ENCODE data around the gene ETV3L. TPM values are rescaled to one million over a fixed set of nuclear protein-coding genes. Genes with fewer than 3 reads are reported as not detected.

The ETV3L gene
- polyA plus RNA-seq, 4 donors = not detected

GRCh38 chr1:157119448-157119847 lies 19.8 kb upstream of the ETV3L start:
- no peaks in the 10 kb centered on the region for H3K4me1 ChIP-seq (ENCODE audit: control insufficient read depth in 3 of 3, insufficient read depth in 2 of 3, low read depth in 1 of 3, low read length in 2 of 3)
- no peaks in the 10 kb centered on the region for H3K27me3 ChIP-seq (ENCODE audit: control insufficient read depth in 3 of 3, insufficient read depth in 3 of 3, low read length in 3 of 3)
- H3K36me3 ChIP-seq (ENCODE audit: control insufficient read depth in 3 of 3, insufficient read depth in 2 of 3, low read depth in 1 of 3, low read length in 3 of 3) = peaks cover 3 to 19% (median 5%) of the 10 kb centered on the region in 3 donors
- no peaks in the 10 kb centered on the region for H3K9me3 ChIP-seq (ENCODE audit: control insufficient read depth in 2 of 2, insufficient read depth in 1 of 2, low read depth in 1 of 2, low read length in 1 of 2)
- DNase-seq (no peak), FAIRE-seq (no peak)
- H3K27ac ChIP-seq (ENCODE audit: low read depth in 1 of 3, low read length in 2 of 3) = no peak overlapping the region
- 87 to 91% (median 90%) methylated on average over 2 of the region's 2 CpGs for WGBS, 3 donors
- no peak overlapping the region for H3K4me3 ChIP-seq (ENCODE audit: low read depth in 1 of 3, low read length in 3 of 3)

DNA sequence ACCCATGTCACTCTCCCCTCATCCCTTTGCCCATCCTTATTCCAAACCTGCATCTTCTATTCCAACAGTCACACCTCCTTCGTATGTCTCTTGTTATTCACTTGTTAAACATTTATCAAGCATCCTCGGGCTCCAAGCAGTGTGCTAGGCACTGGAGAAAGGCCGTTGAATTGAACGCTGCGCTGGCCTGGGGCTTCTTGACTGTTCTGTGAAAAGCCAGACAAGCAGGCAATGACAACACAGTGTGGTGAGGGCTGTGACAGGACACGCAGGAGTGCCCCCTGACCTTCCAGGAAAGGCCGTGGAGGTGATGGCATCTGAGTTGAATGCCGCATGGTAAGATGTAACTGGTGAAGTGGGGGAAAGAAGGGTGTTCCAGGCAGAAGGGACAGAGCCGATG lies 19.4 kb upstream of the ETV3L start:
- Histone ChIP-seq H3K4me3 (ENCODE audit: low read depth in 1 of 3, low read length in 3 of 3) (no peak overlapping the region), H3K27ac (ENCODE audit: low read depth in 1 of 3, low read length in 2 of 3) (no peak overlapping the region), H3K9me3 (ENCODE audit: control insufficient read depth in 2 of 2, insufficient read depth in 1 of 2, low read depth in 1 of 2, low read length in 1 of 2) (no peaks in the 10 kb centered on the region), H3K27me3 (ENCODE audit: control insufficient read depth in 3 of 3, insufficient read depth in 3 of 3, low read length in 3 of 3) (no peaks in the 10 kb centered on the region), H3K4me1 (ENCODE audit: control insufficient read depth in 3 of 3, insufficient read depth in 2 of 3, low read depth in 1 of 3, low read length in 2 of 3) (no peaks in the 10 kb centered on the region), H3K36me3 (ENCODE audit: control insufficient read depth in 3 of 3, insufficient read depth in 2 of 3, low read depth in 1 of 3, low read length in 3 of 3) (peaks cover 3 to 19% (median 3%) of the 10 kb centered on the region in 3 donors)
- FAIRE-seq = no peak
- 85 to 89% (median 88%) methylated on average over 9 of the region's 9 CpGs for WGBS, 3 donors
- no peak for DNase-seq

DNA sequence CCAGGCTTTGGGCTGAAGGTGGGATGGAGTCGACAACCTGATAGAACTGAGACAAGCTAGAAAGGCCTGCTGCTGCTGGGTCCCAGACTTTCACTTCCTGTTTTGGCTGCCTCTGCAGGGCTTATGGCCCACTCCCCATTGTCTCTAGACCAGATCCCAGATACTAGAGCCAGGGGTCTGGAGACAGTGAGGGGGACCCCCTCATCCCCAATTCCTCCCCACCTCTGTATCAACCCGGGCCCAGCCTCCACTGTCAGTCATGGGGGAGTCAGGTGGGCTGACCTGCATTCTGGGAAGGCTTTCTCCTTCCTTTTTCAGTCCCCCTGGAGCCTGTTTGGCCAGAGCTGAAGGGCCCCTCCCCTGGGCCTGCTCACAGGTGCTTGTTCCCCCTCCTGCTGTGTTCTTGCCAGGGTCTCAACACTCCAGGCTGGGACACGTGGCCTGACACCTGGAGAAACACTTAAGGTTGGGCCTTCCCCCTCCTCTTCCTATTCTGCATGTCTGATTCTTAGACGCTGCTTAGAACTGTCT lies 18.0 kb upstream of the ETV3L start:
- no peaks in the 10 kb centered on the region for H3K4me1 ChIP-seq (ENCODE audit: control insufficient read depth in 3 of 3, insufficient read depth in 2 of 3, low read depth in 1 of 3, low read length in 2 of 3)
- H3K27ac ChIP-seq (ENCODE audit: low read depth in 1 of 3, low read length in 2 of 3) = no peak overlapping the region
- peaks cover 0 to 2% (median 0%) of the 10 kb centered on the region in 3 donors for H3K27me3 ChIP-seq (ENCODE audit: control insufficient read depth in 3 of 3, insufficient read depth in 3 of 3, low read length in 3 of 3)
- DNase-seq (no peak), FAIRE-seq (no peak)
- no peak overlapping the region for H3K4me3 ChIP-seq (ENCODE audit: low read depth in 1 of 3, low read length in 3 of 3)
- WGBS, 3 donors = 61 to 72% (median 66%) methylated on average over 4 of the region's 4 CpGs
- no peaks in the 10 kb centered on the region for H3K9me3 ChIP-seq (ENCODE audit: control insufficient read depth in 2 of 2, insufficient read depth in 1 of 2, low read depth in 1 of 2, low read length in 1 of 2)
- peaks cover 0 to 10% (median 3%) of the 10 kb centered on the region in 3 donors for H3K36me3 ChIP-seq (ENCODE audit: control insufficient read depth in 3 of 3, insufficient read depth in 2 of 3, low read depth in 1 of 3, low read length in 3 of 3)

- FAIRE-seq = no peak
- peak in 1 of 2 donors; percentile 21 for DNase-seq
- Histone ChIP-seq H3K4me3 (ENCODE audit: low read depth in 1 of 3, low read length in 3 of 3) (no peak overlapping the region), H3K4me1 (ENCODE audit: control insufficient read depth in 3 of 3, insufficient read depth in 2 of 3, low read depth in 1 of 3, low read length in 2 of 3) (no peaks in the 10 kb centered on the region), H3K36me3 (ENCODE audit: control insufficient read depth in 3 of 3, insufficient read depth in 2 of 3, low read depth in 1 of 3, low read length in 3 of 3) (peaks cover 0 to 4% (median 3%) of the 10 kb centered on the region in 3 donors), H3K27me3 (ENCODE audit: control insufficient read depth in 3 of 3, insufficient read depth in 3 of 3, low read length in 3 of 3) (peaks cover 0 to 10% (median 0%) of the 10 kb centered on the region in 3 donors), H3K9me3 (ENCODE audit: control insufficient read depth in 2 of 2, insufficient read depth in 1 of 2, low read depth in 1 of 2, low read length in 1 of 2) (no peaks in the 10 kb centered on the region), H3K27ac (ENCODE audit: low read depth in 1 of 3, low read length in 2 of 3) (no peak overlapping the region)
These were observed 17.1 kb upstream of the ETV3L start for GRCh38 chr1:157116737-157117103.

GRCh38 chr1:157115851-157116736 lies 16.5 kb upstream of the ETV3L start:
- 67 to 76% (median 70%) methylated on average over 16 of the region's 16 CpGs for WGBS, 3 donors

DNA sequence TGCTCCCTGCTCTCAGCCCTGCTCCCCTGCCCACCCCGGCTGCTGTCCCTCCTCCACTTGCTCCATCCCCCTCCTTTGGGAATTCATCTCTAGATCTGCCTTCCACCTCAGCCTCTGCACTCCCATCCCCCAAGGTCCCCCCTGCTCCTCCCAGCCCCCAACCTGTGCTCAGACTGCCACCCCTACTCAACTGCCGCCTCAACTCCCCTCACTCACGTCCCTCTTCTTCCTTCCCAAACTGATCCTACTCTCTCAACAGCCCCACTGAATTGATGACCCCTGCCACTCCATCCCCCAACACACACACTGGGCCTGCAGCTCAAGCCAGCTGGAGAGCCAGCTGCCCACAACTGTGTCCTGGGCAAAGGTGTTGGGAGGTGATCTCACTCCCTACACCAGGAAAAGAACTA lies 15.8 kb upstream of the ETV3L start:
- no peaks in the 10 kb centered on the region for H3K9me3 ChIP-seq (ENCODE audit: control insufficient read depth in 2 of 2, insufficient read depth in 1 of 2, low read depth in 1 of 2, low read length in 1 of 2)
- no peak for DNase-seq
- H3K27ac ChIP-seq (ENCODE audit: low read depth in 1 of 3, low read length in 2 of 3) = no peak overlapping the region
- H3K36me3 ChIP-seq (ENCODE audit: control insufficient read depth in 3 of 3, insufficient read depth in 2 of 3, low read depth in 1 of 3, low read length in 3 of 3) = peaks cover 0 to 4% (median 3%) of the 10 kb centered on the region in 3 donors
- WGBS, 3 donors = 64 to 92% (median 80%) methylated on average over 3 of the region's 3 CpGs
- FAIRE-seq = no peak
- no peaks in the 10 kb centered on the region for H3K4me1 ChIP-seq (ENCODE audit: control insufficient read depth in 3 of 3, insufficient read depth in 2 of 3, low read depth in 1 of 3, low read length in 2 of 3)
- H3K4me3 ChIP-seq (ENCODE audit: low read depth in 1 of 3, low read length in 3 of 3) = no peak overlapping the region
- peaks cover 0 to 22% (median 0%) of the 10 kb centered on the region in 3 donors for H3K27me3 ChIP-seq (ENCODE audit: control insufficient read depth in 3 of 3, insufficient read depth in 3 of 3, low read length in 3 of 3)

More at GRCh38 chr1:157115851-157116736, 16.5 kb upstream of the ETV3L start:
- Histone ChIP-seq H3K9me3 (ENCODE audit: control insufficient read depth in 2 of 2, insufficient read depth in 1 of 2, low read depth in 1 of 2, low read length in 1 of 2) (no peaks in the 10 kb centered on the region), H3K4me3 (ENCODE audit: low read depth in 1 of 3, low read length in 3 of 3) (no peak overlapping the region), H3K27ac (ENCODE audit: low read depth in 1 of 3, low read length in 2 of 3) (no peak overlapping the region), H3K27me3 (ENCODE audit: control insufficient read depth in 3 of 3, insufficient read depth in 3 of 3, low read length in 3 of 3) (peaks cover 0 to 17% (median 0%) of the 10 kb centered on the region in 3 donors), H3K4me1 (ENCODE audit: control insufficient read depth in 3 of 3, insufficient read depth in 2 of 3, low read depth in 1 of 3, low read length in 2 of 3) (no peaks in the 10 kb centered on the region), H3K36me3 (ENCODE audit: control insufficient read depth in 3 of 3, insufficient read depth in 2 of 3, low read depth in 1 of 3, low read length in 3 of 3) (peaks cover 0 to 4% (median 3%) of the 10 kb centered on the region in 3 donors)
- no peak for FAIRE-seq
- DNase-seq = no peak

GRCh38 chr1:157114183-157115121 lies 14.8 kb upstream of the ETV3L start:
- Histone ChIP-seq H3K36me3 (ENCODE audit: control insufficient read depth in 3 of 3, insufficient read depth in 2 of 3, low read depth in 1 of 3, low read length in 3 of 3) (no peaks in the 10 kb centered on the region), H3K4me1 (ENCODE audit: control insufficient read depth in 3 of 3, insufficient read depth in 2 of 3, low read depth in 1 of 3, low read length in 2 of 3) (no peaks in the 10 kb centered on the region), H3K27me3 (ENCODE audit: control insufficient read depth in 3 of 3, insufficient read depth in 3 of 3, low read length in 3 of 3) (peaks cover 0 to 31% (median 0%) of the 10 kb centered on the region in 3 donors), H3K27ac (ENCODE audit: low read depth in 1 of 3, low read length in 2 of 3) (no peak overlapping the region), H3K9me3 (ENCODE audit: control insufficient read depth in 2 of 2, insufficient read depth in 1 of 2, low read depth in 1 of 2, low read length in 1 of 2) (no peaks in the 10 kb centered on the region), H3K4me3 (ENCODE audit: low read depth in 1 of 3, low read length in 3 of 3) (no peak overlapping the region)
- FAIRE-seq (no peak), DNase-seq (no peak)
- 82 to 84% (median 83%) methylated on average over 17 to 18 of the region's 18 CpGs for WGBS, 3 donors

DNA sequence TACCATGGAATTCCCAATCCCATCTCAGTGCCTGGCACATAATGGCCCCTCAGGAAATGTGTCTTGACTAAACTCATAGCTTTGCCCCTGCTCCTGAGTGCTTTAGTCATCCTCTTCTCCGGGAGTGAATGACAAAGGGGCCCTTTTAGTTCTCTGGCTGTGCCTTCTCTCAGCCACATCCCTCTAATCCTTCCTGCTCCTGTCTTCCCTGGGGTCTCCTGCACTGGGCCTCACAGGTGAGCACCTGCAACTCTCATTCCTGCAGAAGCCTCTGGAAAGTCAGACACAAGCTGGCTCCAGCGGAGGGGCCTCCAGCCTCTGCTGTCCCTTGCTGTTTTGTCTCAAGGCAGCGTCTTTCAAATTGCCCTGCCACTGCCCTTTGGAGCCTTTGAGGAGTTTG lies 14.0 kb upstream of the ETV3L start:
- DNase-seq = no peak
- H3K4me3 ChIP-seq (ENCODE audit: low read depth in 1 of 3, low read length in 3 of 3) = no peak overlapping the region
- FAIRE-seq = no peak
- H3K9me3 ChIP-seq (ENCODE audit: control insufficient read depth in 2 of 2, insufficient read depth in 1 of 2, low read depth in 1 of 2, low read length in 1 of 2) = no peaks in the 10 kb centered on the region
- no peaks in the 10 kb centered on the region for H3K36me3 ChIP-seq (ENCODE audit: control insufficient read depth in 3 of 3, insufficient read depth in 2 of 3, low read depth in 1 of 3, low read length in 3 of 3)
- H3K27me3 ChIP-seq (ENCODE audit: control insufficient read depth in 3 of 3, insufficient read depth in 3 of 3, low read length in 3 of 3) = peaks cover 0 to 38% (median 0%) of the 10 kb centered on the region in 3 donors
- WGBS, 3 donors = 67 to 74% (median 74%) methylated on average over 3 of the region's 3 CpGs
- no peak overlapping the region for H3K27ac ChIP-seq (ENCODE audit: low read depth in 1 of 3, low read length in 2 of 3)
- no peaks in the 10 kb centered on the region for H3K4me1 ChIP-seq (ENCODE audit: control insufficient read depth in 3 of 3, insufficient read depth in 2 of 3, low read depth in 1 of 3, low read length in 2 of 3)
